AG04450 (cell line): ENCODE data around the gene GALNT13. TPM values are rescaled to one million over a fixed set of nuclear protein-coding genes. Genes with fewer than 3 reads are reported as not detected.

Experiments
- CTCF ChIA-PET: fragments of 300-600, 350-600 bp; formaldehyde crosslinking; extraction: SDS; loops from one replicate; lab custom pipeline; 2022; ENCODE audit warnings: antibody characterized with exemption, inconsistent platforms; lab: Charles Lee
- POLR2A ChIA-PET: fragments of 350-600 bp; formaldehyde crosslinking; extraction: SDS; loops from one replicate; lab custom pipeline; 2021; ENCODE audit warnings: antibody characterized with exemption, inconsistent platforms; lab: Yijun Ruan, JAX
- DNase-seq: peaks from one replicate; pipeline ENCODE4 v3.0.0-alpha.2; 2011; ENCODE audit warnings: low read depth, low spot score
- H3K27ac ChIP-seq: one replicate; pipeline ENCODE4 v1.5.1; 2012; ENCODE audit warnings: low read depth, low read length, control low read depth
- H3K27me3 ChIP-seq: one replicate; pipeline ENCODE4 v1.6.0; 2012; ENCODE audit warnings: low read length; ENCODE audit not compliant: control insufficient read depth, insufficient read depth
- H3K4me3 ChIP-seq: 2 replicates; pipeline ENCODE4 v1.5.1; 2011; ENCODE audit warnings: mild to moderate bottlenecking, low read depth, low read length, control low read depth
- H3K9me3 ChIP-seq: 2 replicates; pipeline ENCODE4 v1.5.1; 2012; ENCODE audit warnings: low read length; ENCODE audit not compliant: control insufficient read depth, insufficient read depth
- polyA plus RNA-seq: library from polyadenylated mRNA; depleted of rRNA; stranded (reverse); fragments of >200 nt; gene quantifications from 2 replicates; pipeline ENCODE4 v1.2.3, GENCODE V29; 2011
- TF ChIP-seq, protein P1 (sequence below): IDR thresholded peaks from 2 replicates; pipeline ENCODE4 v1.5.1; 2011; ENCODE audit warnings: low read depth, low read length, control low read depth, inconsistent platforms

Gene GALNT13
- polyA plus RNA-seq, 1 experiment: not detected

DNA sequence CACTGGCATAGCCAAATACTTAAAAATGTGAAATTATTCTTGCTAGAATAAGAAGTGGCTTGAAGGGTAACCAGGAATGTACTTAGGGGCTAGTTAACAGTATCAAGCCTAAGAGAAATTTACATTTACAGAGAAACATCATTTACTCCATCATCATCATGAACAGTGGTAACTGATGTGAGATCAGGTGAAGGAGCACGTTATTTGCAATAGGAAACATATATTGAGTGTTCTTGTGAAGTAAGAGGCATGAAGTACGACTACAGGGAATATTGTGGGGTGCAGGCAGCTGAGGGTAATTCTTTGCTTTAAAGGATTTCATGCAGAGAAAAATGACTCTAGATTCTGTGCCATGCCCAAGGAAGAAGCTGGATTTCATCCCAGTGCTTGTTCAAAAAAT is 220.8 kb downstream of the GALNT13 start:
- Histone ChIP-seq H3K27me3 (no peaks in the 10 kb centered on the region), H3K9me3 (peaks cover 5% of the 10 kb centered on the region; the same call in 1 of the 2 replicates), H3K27ac (no peak overlapping the region), H3K4me3 (no peak overlapping the region)
- TF ChIP-seq, protein P1, sequence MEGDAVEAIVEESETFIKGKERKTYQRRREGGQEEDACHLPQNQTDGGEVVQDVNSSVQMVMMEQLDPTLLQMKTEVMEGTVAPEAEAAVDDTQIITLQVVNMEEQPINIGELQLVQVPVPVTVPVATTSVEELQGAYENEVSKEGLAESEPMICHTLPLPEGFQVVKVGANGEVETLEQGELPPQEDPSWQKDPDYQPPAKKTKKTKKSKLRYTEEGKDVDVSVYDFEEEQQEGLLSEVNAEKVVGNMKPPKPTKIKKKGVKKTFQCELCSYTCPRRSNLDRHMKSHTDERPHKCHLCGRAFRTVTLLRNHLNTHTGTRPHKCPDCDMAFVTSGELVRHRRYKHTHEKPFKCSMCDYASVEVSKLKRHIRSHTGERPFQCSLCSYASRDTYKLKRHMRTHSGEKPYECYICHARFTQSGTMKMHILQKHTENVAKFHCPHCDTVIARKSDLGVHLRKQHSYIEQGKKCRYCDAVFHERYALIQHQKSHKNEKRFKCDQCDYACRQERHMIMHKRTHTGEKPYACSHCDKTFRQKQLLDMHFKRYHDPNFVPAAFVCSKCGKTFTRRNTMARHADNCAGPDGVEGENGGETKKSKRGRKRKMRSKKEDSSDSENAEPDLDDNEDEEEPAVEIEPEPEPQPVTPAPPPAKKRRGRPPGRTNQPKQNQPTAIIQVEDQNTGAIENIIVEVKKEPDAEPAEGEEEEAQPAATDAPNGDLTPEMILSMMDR: no peak
- CTCF ChIA-PET: no interaction called here
- no peak for DNase-seq
- POLR2A ChIA-PET: no interaction called here

DNA sequence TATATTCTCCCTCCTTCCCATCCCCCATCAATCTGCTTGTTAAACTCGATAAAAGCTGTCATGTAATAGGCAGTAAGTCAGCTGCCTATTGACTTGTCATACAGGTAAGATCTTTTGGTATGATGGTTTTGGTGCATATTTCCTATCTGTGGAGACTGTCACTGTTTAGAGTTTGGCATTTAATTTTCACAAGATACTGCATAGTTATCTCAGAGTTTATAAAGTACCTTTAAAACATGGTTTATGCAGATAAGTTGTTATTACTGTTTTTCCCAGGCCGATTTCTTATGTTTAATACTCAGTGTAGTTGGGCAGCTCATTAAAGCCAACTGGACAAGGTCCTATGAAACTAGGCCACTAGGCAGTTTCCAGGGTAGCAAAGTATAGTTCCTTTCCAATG is 222.1 kb downstream of the GALNT13 start:
- Histone ChIP-seq H3K27ac (no peak overlapping the region), H3K9me3 (peaks cover 5% of the 10 kb centered on the region; the same call in 1 of the 2 replicates), H3K27me3 (no peaks in the 10 kb centered on the region), H3K4me3 (no peak overlapping the region)
- no peak for DNase-seq
- ChIA-PET CTCF (no interaction called here), POLR2A (no interaction called here)
- TF ChIP-seq, protein P1: no peak

DNA sequence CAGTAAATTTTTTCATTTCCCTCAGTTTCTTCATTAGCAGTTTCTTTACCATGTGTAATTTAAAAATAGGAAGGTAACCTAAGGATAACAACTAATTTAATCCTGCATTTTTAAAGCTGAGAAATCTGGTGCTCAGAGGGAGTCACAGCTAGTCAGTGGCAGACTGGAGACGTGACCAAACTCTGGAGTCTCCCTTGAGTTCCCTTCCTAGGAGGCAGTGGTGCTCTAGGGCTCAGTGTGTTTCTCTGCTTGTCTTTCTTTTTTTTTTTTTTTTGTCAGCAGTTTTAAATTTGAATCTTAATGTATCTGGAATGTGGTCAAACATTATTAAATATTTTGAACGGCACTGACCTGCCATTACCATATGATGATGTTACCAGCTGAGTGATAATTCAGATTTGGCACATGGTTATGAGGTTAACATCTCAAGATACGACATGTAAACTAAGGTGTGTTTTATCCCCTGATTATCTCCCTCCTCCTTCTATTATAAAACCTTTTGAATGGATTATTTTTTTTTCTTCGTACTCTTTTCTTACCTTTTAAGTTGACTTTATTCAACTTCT is 226.2 kb downstream of the GALNT13 start:
- ChIA-PET CTCF (no interaction called here), POLR2A (no interaction called here)
- no peaks in the 10 kb centered on the region for H3K27me3 ChIP-seq
- H3K27ac ChIP-seq: no peak overlapping the region
- H3K9me3 ChIP-seq: peaks cover 8% of the 10 kb centered on the region
- TF ChIP-seq, protein P1: no peak
- no peak for DNase-seq
- no peak overlapping the region for H3K4me3 ChIP-seq

DNA sequence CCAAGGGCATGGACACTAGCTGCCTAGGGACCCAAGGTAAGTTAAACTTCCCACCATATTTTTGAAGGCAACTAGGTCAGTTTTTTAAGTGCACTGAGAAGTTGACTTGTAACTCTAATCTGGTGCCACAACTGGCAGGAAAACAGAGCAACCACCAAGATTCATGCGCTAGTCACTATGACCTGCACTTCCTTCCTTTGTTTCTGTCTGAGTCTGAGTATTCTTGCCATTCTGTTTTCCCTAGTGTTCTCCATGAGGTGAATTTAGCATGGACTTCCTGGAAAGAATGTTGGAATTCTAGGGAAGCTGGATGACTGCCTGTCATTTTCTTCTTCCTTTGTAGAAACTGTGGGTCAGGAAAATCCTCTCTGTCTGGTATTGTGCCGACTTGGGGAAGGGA is 249.0 kb downstream of the GALNT13 start:
- DNase-seq: no peak
- no peak overlapping the region for H3K4me3 ChIP-seq
- CTCF ChIA-PET: no interaction called here
- POLR2A ChIA-PET: no interaction called here
- H3K27me3 ChIP-seq: no peaks in the 10 kb centered on the region
- TF ChIP-seq, protein P1: no peak
- H3K27ac ChIP-seq: no peak overlapping the region
- peaks cover 4% of the 10 kb centered on the region; the same call in 1 of the 2 replicates for H3K9me3 ChIP-seq

DNA sequence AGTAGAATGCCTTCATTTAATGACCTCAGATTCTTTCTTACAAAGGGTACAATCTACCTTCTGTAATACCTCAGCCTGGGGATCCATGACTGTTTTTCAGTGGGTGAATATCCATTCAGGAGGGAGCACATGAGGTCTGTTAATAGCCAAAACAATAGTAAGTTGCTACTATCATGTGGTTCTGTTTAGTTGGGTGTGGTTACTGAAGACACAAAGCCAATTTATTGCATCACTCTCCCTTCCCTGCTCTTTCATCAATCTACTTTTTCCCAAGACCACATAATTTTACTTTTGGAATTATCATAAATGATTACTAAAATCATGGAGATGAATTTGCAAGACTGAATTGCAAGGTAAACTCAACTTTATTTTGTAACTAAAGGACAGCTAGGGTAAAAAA is 254.2 kb downstream of the GALNT13 start:
- Histone ChIP-seq H3K4me3 (no peak overlapping the region), H3K27me3 (no peaks in the 10 kb centered on the region), H3K27ac (no peak overlapping the region), H3K9me3 (peaks cover 4% of the 10 kb centered on the region; the same call in 1 of the 2 replicates)
- ChIA-PET POLR2A (no interaction called here), CTCF (no interaction called here)
- DNase-seq: no peak
- TF ChIP-seq, protein P1: no peak
